ENCODE measurements around the gene LRFN4.

The LRFN4 gene

GRCh38 chr11:66858939-66859685 is 2.2 kb downstream of the LRFN4 start:
- DNase-seq, result no peak

- DNase-seq, result no peak
Observed at GRCh38 chr11:66859686-66860448, 3.0 kb downstream of the LRFN4 start.

- no peak for DNase-seq
Observed at GRCh38 chr11:66860449-66860831, 3.6 kb downstream of the LRFN4 start.

GRCh38 chr11:66861038-66861773 is 4.3 kb downstream of the LRFN4 start:
- no peak for DNase-seq

GRCh38 chr11:66861774-66862558 is 5.1 kb downstream of the LRFN4 start:
- DNase-seq, result no peak

- no peak for DNase-seq
Observed at GRCh38 chr11:66862559-66863037, 5.7 kb downstream of the LRFN4 start.

- DNase-seq, result no peak
Observed at GRCh38 chr11:66863428-66864125, 6.7 kb downstream of the LRFN4 start.

- no peak for DNase-seq
Observed at GRCh38 chr11:66864172-66864901, 7.5 kb downstream of the LRFN4 start.

GRCh38 chr11:66864924-66865697 is 8.2 kb downstream of the LRFN4 start:
- peak; percentile 6 for DNase-seq

GRCh38 chr11:66866007-66866406 is 9.1 kb downstream of the LRFN4 start:
- DNase-seq, result no peak

- DNase-seq, result no peak
Observed at GRCh38 chr11:66866511-66866986, 9.7 kb downstream of the LRFN4 start.

- DNase-seq, result no peak
Observed at GRCh38 chr11:66867425-66868040, 10.7 kb downstream of the LRFN4 start.

- no peak for DNase-seq
Observed at GRCh38 chr11:66868082-66868725, 11.3 kb downstream of the LRFN4 start.

GRCh38 chr11:66868726-66869566 is 12.1 kb downstream of the LRFN4 start:
- DNase-seq, result no peak

GRCh38 chr11:66869567-66869870 is 12.7 kb downstream of the LRFN4 start:
- DNase-seq, result no peak

- no peak for DNase-seq
Observed at GRCh38 chr11:66870131-66870530, 13.3 kb downstream of the LRFN4 start.

- no peak for DNase-seq
Observed at GRCh38 chr11:66870616-66871520, 14.0 kb downstream of the LRFN4 start.

GRCh38 chr11:66871521-66871901 is 14.6 kb downstream of the LRFN4 start:
- DNase-seq, result no peak

All from NCI-H1417 treated with DMSO at 0.1 percent for 48 hours (cell line).